Activated naive CD8-positive, alpha-beta T cell treated with anti-CD3 and anti-CD28 coated beads, Interleukin-2, amount 10 ng/mL, durations not matched to agents 7 days and 5 days (primary cell): ENCODE measurements around the gene MTCH2. TPM values are rescaled to one million over a fixed set of nuclear protein-coding genes. Genes with fewer than 3 reads are reported as not detected.

Source experiments
- ATAC-seq: fragments of 150-1000 bp; cut with Tn5 transposase; one replicate; pipeline ENCODE4 v1.10.0; 2021; ENCODE audit warnings: low read depth, moderate library complexity
- POLR2A ChIA-PET: fragments of 350-600 bp; sonication (Branson Sonifier 250); formaldehyde crosslinking; loops from one replicate; lab custom pipeline; 2021; ENCODE audit warnings: antibody characterized with exemption; lab: Charles Lee
- DNase-seq: peaks from one replicate; pipeline ENCODE4 v3.0.0; 2021
- H3K27ac Mint-ChIP-seq: one replicate; pipeline ENCODE4 v1.8.0; 2022; ENCODE audit warnings: mild to moderate bottlenecking, mixed read lengths
- H3K27me3 Mint-ChIP-seq: one replicate; pipeline ENCODE4 v1.8.0; 2022; ENCODE audit warnings: mild to moderate bottlenecking, moderate library complexity, mixed read lengths
- H3K36me3 Mint-ChIP-seq: one replicate; pipeline ENCODE4 v1.8.0; 2021; ENCODE audit warnings: mild to moderate bottlenecking, mixed read lengths
- H3K4me1 Mint-ChIP-seq: one replicate; pipeline ENCODE4 v1.8.0; 2021; ENCODE audit warnings: mixed read lengths
- H3K4me3 Mint-ChIP-seq: one replicate; pipeline ENCODE4 v1.8.0; 2022; ENCODE audit warnings: mild to moderate bottlenecking, moderate library complexity, mixed read lengths
- H3K9me3 Mint-ChIP-seq: one replicate; pipeline ENCODE4 v1.8.0; 2021; ENCODE audit warnings: mixed read lengths
- total RNA-seq, 2 experiments: library from RNA; stranded (reverse); gene quantifications; one replicate each; pipeline ENCODE4 v1.2.3, GENCODE V29; 2021

MTCH2 gene
- total RNA-seq, 2 experiments from 2014 or later: 61.4 to 66.8 TPM

- Mint-ChIP-seq H3K4me3 (no peak overlapping the region), H3K27ac (no peak overlapping the region), H3K27me3 (no peaks in the 10 kb centered on the region), H3K36me3 (peaks cover 18% of the 10 kb centered on the region), H3K9me3 (no peaks in the 10 kb centered on the region), H3K4me1 (peaks cover 15% of the 10 kb centered on the region)
- ATAC-seq (no peak), DNase-seq (no peak)
- POLR2A ChIA-PET: interaction anchor here (0.9 kb wide), 1 partner anchor 95 kb away, joined by 3 read pairs; the partner anchor contains the start of gene AGBL2
These were observed 21.5 kb downstream of the MTCH2 start for GRCh38 chr11:47620836-47621378.

GRCh38 chr11:47617417-47617809 lies 24.9 kb downstream of the MTCH2 start:
- Mint-ChIP-seq H3K9me3 (no peaks in the 10 kb centered on the region), H3K4me3 (no peak overlapping the region), H3K4me1 (peaks cover 17% of the 10 kb centered on the region), H3K36me3 (peaks cover 10% of the 10 kb centered on the region), H3K27ac (no peak overlapping the region), H3K27me3 (no peaks in the 10 kb centered on the region)
- POLR2A ChIA-PET: no interaction called here
- ATAC-seq (no peak), DNase-seq (no peak)

GRCh38 chr11:47616726-47617416 lies 25.5 kb downstream of the MTCH2 start:
- ATAC-seq (no peak), DNase-seq (no peak)
- H3K4me1 Mint-ChIP-seq: peaks cover 17% of the 10 kb centered on the region
- H3K27me3 Mint-ChIP-seq: no peaks in the 10 kb centered on the region
- POLR2A ChIA-PET: no interaction called here
- no peak overlapping the region for H3K27ac Mint-ChIP-seq
- peaks cover 10% of the 10 kb centered on the region for H3K36me3 Mint-ChIP-seq
- no peak overlapping the region for H3K4me3 Mint-ChIP-seq
- no peaks in the 10 kb centered on the region for H3K9me3 Mint-ChIP-seq

- no peak for DNase-seq
- Mint-ChIP-seq H3K4me3 (no peak overlapping the region), H3K27me3 (no peaks in the 10 kb centered on the region), H3K36me3 (peaks cover 6% of the 10 kb centered on the region), H3K27ac (peak overlapping the region; percentile 54), H3K9me3 (no peaks in the 10 kb centered on the region), H3K4me1 (peaks cover 21% of the 10 kb centered on the region)
- no peak for ATAC-seq
- POLR2A ChIA-PET: interaction anchor here (0.6 kb wide), 1 partner anchor 69 kb away, joined by 3 read pairs; no protein-coding TSS in a partner anchor
These were observed 27.1 kb downstream of the MTCH2 start for GRCh38 chr11:47615249-47615648.

- Mint-ChIP-seq H3K4me3 (no peak overlapping the region), H3K27ac (no peak overlapping the region), H3K27me3 (no peaks in the 10 kb centered on the region), H3K9me3 (no peaks in the 10 kb centered on the region), H3K36me3 (peaks cover 5% of the 10 kb centered on the region), H3K4me1 (peaks cover 16% of the 10 kb centered on the region)
- ATAC-seq: no peak
- POLR2A ChIA-PET: no interaction called here
- no peak for DNase-seq
These were observed 31.0 kb downstream of the MTCH2 start for GRCh38 chr11:47611348-47611794.

- POLR2A ChIA-PET: interaction anchor here (0.8 kb wide), 1 partner anchor 361 kb away, joined by 3 read pairs; no protein-coding TSS in a partner anchor
- DNase-seq: no peak
- H3K27me3 Mint-ChIP-seq: no peaks in the 10 kb centered on the region
- no peak overlapping the region for H3K4me3 Mint-ChIP-seq
- H3K4me1 Mint-ChIP-seq: peaks cover 9% of the 10 kb centered on the region
- H3K36me3 Mint-ChIP-seq: peaks cover 5% of the 10 kb centered on the region
- peak; percentile 37 for ATAC-seq
- H3K27ac Mint-ChIP-seq: peak overlapping the region; percentile 34
- H3K9me3 Mint-ChIP-seq: no peaks in the 10 kb centered on the region
These were observed 32.7 kb downstream of the MTCH2 start for GRCh38 chr11:47609675-47610074.

GRCh38 chr11:47607380-47607779 lies 35.0 kb downstream of the MTCH2 start:
- POLR2A ChIA-PET: interaction anchor here (1.0 kb wide), 1 partner anchor 42 kb away, joined by 3 read pairs; the partner anchor contains the start of gene PTPMT1
- H3K27me3 Mint-ChIP-seq: no peaks in the 10 kb centered on the region
- no peak overlapping the region for H3K4me3 Mint-ChIP-seq
- ATAC-seq: no peak
- no peak overlapping the region for H3K27ac Mint-ChIP-seq
- H3K4me1 Mint-ChIP-seq: peaks cover 9% of the 10 kb centered on the region
- no peaks in the 10 kb centered on the region for H3K9me3 Mint-ChIP-seq
- DNase-seq: no peak
- peaks cover 5% of the 10 kb centered on the region for H3K36me3 Mint-ChIP-seq

- DNase-seq: no peak
- H3K27ac Mint-ChIP-seq: no peak overlapping the region
- no peak for ATAC-seq
- POLR2A ChIA-PET: interaction anchor here (1.0 kb wide), 1 partner anchor 41 kb away, joined by 3 read pairs; the partner anchor contains the start of gene PTPMT1
- H3K27me3 Mint-ChIP-seq: no peaks in the 10 kb centered on the region
- peaks cover 8% of the 10 kb centered on the region for H3K4me1 Mint-ChIP-seq
- no peaks in the 10 kb centered on the region for H3K9me3 Mint-ChIP-seq
- H3K4me3 Mint-ChIP-seq: no peak overlapping the region
- peaks cover 5% of the 10 kb centered on the region for H3K36me3 Mint-ChIP-seq
These were observed 35.6 kb downstream of the MTCH2 start for GRCh38 chr11:47606731-47607130.

- H3K4me3 Mint-ChIP-seq: no peak overlapping the region
- POLR2A ChIA-PET: no interaction called here
- no peak for DNase-seq
- no peak for ATAC-seq
- H3K27me3 Mint-ChIP-seq: no peaks in the 10 kb centered on the region
- H3K27ac Mint-ChIP-seq: no peak overlapping the region
- peaks cover 5% of the 10 kb centered on the region for H3K36me3 Mint-ChIP-seq
- peaks cover 5% of the 10 kb centered on the region for H3K4me1 Mint-ChIP-seq
- H3K9me3 Mint-ChIP-seq: no peaks in the 10 kb centered on the region
These were observed 36.4 kb downstream of the MTCH2 start for GRCh38 chr11:47605921-47606320.

- no peaks in the 10 kb centered on the region for H3K4me1 Mint-ChIP-seq
These were observed 39.1 kb downstream of the MTCH2 start for GRCh38 chr11:47603295-47603694.

GRCh38 chr11:47599902-47600301 lies 42.5 kb downstream of the MTCH2 start:
- POLR2A ChIA-PET: interaction anchor here (0.7 kb wide), 1 partner anchor 131 kb away, joined by 3 read pairs; no protein-coding TSS in a partner anchor
- no peak overlapping the region for H3K27ac Mint-ChIP-seq
- H3K36me3 Mint-ChIP-seq: no peaks in the 10 kb centered on the region

More at GRCh38 chr11:47603295-47603694, 39.1 kb downstream of the MTCH2 start:
- ATAC-seq: no peak
- Mint-ChIP-seq H3K27ac (no peak overlapping the region), H3K4me3 (no peak overlapping the region), H3K36me3 (peaks cover 5% of the 10 kb centered on the region), H3K27me3 (peaks cover 4% of the 10 kb centered on the region), H3K9me3 (no peaks in the 10 kb centered on the region)
- POLR2A ChIA-PET: no interaction called here
- DNase-seq: no peak

GRCh38 chr11:47595967-47596366 lies 46.4 kb downstream of the MTCH2 start:
- Mint-ChIP-seq H3K9me3 (no peaks in the 10 kb centered on the region), H3K36me3 (no peaks in the 10 kb centered on the region)

More at GRCh38 chr11:47599902-47600301, 42.5 kb downstream of the MTCH2 start:
- peaks cover 18% of the 10 kb centered on the region for H3K27me3 Mint-ChIP-seq
- DNase-seq: peak; percentile 6
- H3K4me1 Mint-ChIP-seq: no peaks in the 10 kb centered on the region
- no peak overlapping the region for H3K4me3 Mint-ChIP-seq
- H3K9me3 Mint-ChIP-seq: no peaks in the 10 kb centered on the region
- no peak for ATAC-seq

GRCh38 chr11:47595029-47595428 lies 47.3 kb downstream of the MTCH2 start:
- Mint-ChIP-seq H3K9me3 (no peaks in the 10 kb centered on the region), H3K27ac (no peak overlapping the region), H3K4me1 (peaks cover 13% of the 10 kb centered on the region), H3K4me3 (no peak overlapping the region), H3K27me3 (peaks cover 44% of the 10 kb centered on the region), H3K36me3 (no peaks in the 10 kb centered on the region)
- POLR2A ChIA-PET: no interaction called here
- DNase-seq: peak; percentile 23
- ATAC-seq: peak; percentile 17

More at GRCh38 chr11:47595967-47596366, 46.4 kb downstream of the MTCH2 start:
- peaks cover 44% of the 10 kb centered on the region for H3K27me3 Mint-ChIP-seq
- H3K4me1 Mint-ChIP-seq: peaks cover 13% of the 10 kb centered on the region
- ATAC-seq (no peak), DNase-seq (peak; percentile 2)
- H3K27ac Mint-ChIP-seq: no peak overlapping the region
- POLR2A ChIA-PET: no interaction called here
- no peak overlapping the region for H3K4me3 Mint-ChIP-seq
